Glutamatergic neuron (in vitro differentiated cells): ENCODE results near the gene ITGB1BP1. TPM values are rescaled to one million over a fixed set of nuclear protein-coding genes. Genes with fewer than 3 reads are reported as not detected.
A peak's percentile ranks its signal among the peaks of the same experiment; 100 is the strongest.

Experiments
- DNase-seq: peaks from one replicate; pipeline ENCODE4 v3.0.0; 2022
- H3K27ac Mint-ChIP-seq: one replicate; pipeline ENCODE4 v1.8.0; 2020; ENCODE audit warnings: mild to moderate bottlenecking, mixed read lengths, inconsistent platforms; ENCODE audit not compliant: unreplicated experiment
- H3K27me3 Mint-ChIP-seq: one replicate; pipeline ENCODE4 v1.8.0; 2020; ENCODE audit warnings: mild to moderate bottlenecking, moderate library complexity, mixed read lengths, inconsistent platforms; ENCODE audit not compliant: unreplicated experiment
- H3K36me3 Mint-ChIP-seq: one replicate; pipeline ENCODE4 v1.8.0; 2020; ENCODE audit warnings: mild to moderate bottlenecking, mixed read lengths, inconsistent platforms; ENCODE audit not compliant: unreplicated experiment
- H3K4me1 Mint-ChIP-seq: one replicate; pipeline ENCODE4 v1.8.0; 2020; ENCODE audit warnings: mild to moderate bottlenecking, low read depth, mixed read lengths, inconsistent platforms; ENCODE audit not compliant: unreplicated experiment
- H3K4me3 Mint-ChIP-seq: one replicate; pipeline ENCODE4 v1.8.0; 2020; ENCODE audit warnings: mild to moderate bottlenecking, mixed read lengths, inconsistent platforms; ENCODE audit not compliant: unreplicated experiment
- H3K9me3 Mint-ChIP-seq: one replicate; pipeline ENCODE4 v1.8.0; 2020; ENCODE audit warnings: mild to moderate bottlenecking, moderate library complexity, mixed read lengths, inconsistent platforms; ENCODE audit not compliant: unreplicated experiment
- CTCF ChIP-seq: fragments of 200-600 bp; sonication (generic); IDR thresholded peaks from one replicate; pipeline ENCODE4 v1.5.0; 2021; ENCODE audit not compliant: partially characterized antibody, unreplicated experiment
- total RNA-seq: library from RNA; stranded (reverse); fragmentation: NEBNext Ultra II Directional; extraction: Animal tissue kit (Norgen Biotek cat#: 25700); gene quantifications from one replicate; pipeline ENCODE4 v1.2.1, GENCODE V29; 2021; ENCODE audit not compliant: unreplicated experiment

Gene ITGB1BP1
- total RNA-seq, 1 donor from 2014 or later = 62.7 TPM

GRCh38 chr2:9410108-9410507, 13.2 kb downstream of the ITGB1BP1 start:
- Mint-ChIP-seq H3K4me3 (no peak overlapping the region), H3K9me3 (no peaks in the 10 kb centered on the region), H3K36me3 (peaks cover 4% of the 10 kb centered on the region), H3K4me1 (peaks cover 11% of the 10 kb centered on the region), H3K27ac (no peak overlapping the region), H3K27me3 (peaks cover 3% of the 10 kb centered on the region)
- DNase-seq = no peak
- TF ChIP-seq CTCF = no peak

GRCh38 chr2:9408641-9409151, 14.6 kb downstream of the ITGB1BP1 start:
- Mint-ChIP-seq H3K36me3 (peaks cover 4% of the 10 kb centered on the region), H3K27me3 (peaks cover 3% of the 10 kb centered on the region), H3K4me1 (peaks cover 11% of the 10 kb centered on the region), H3K27ac (no peak overlapping the region), H3K9me3 (no peaks in the 10 kb centered on the region), H3K4me3 (no peak overlapping the region)
- no peak for DNase-seq
- no peak for TF ChIP-seq CTCF

- Mint-ChIP-seq H3K27me3 (peaks cover 1% of the 10 kb centered on the region), H3K4me3 (peak overlapping the region; percentile 51), H3K27ac (peak overlapping the region; percentile 36), H3K36me3 (peaks cover 4% of the 10 kb centered on the region), H3K9me3 (no peaks in the 10 kb centered on the region), H3K4me1 (peaks cover 11% of the 10 kb centered on the region)
- TF ChIP-seq CTCF = no peak
- no peak for DNase-seq
Observed at GRCh38 chr2:9407363-9407811, 15.9 kb downstream of the ITGB1BP1 start.

DNA sequence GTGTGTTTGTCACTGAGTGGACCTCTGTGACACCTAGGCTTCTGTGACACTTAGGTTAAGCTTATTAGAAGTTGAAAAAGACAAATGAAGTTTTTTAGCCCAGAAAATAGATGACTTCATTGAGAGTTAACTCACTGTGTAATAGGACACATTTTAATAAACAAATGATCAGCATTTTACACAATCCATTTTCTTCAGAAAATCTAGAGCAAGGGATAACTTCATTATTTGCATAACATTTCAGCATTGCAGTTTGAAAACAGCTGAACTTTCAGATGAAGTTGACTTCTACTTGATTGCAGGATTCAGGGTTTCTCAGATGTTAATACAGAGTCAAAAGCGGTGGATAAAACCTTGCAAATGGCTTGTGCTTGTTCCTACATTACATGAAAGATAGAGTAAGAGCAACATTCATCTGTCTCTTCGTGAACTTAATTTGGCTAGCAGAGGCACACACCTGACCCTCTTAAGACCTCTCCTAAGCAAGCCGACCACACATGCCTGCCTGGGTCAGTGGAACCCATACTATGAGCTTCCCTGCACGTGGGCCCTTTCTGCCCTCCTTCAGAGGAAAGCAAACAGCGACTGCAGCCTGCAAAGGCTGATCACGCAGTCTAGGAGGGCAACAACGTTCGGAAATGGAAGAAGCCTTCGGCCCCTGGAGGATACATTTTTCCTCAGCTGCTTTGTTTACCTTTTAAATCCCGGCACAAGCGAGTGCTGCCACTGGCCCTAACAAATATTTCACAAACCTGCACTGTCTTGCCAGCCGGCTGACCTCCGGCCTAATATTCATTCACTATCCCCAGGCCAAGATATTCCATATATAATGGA, 16.6 kb downstream of the ITGB1BP1 start:
- peaks cover 1% of the 10 kb centered on the region for H3K27me3 Mint-ChIP-seq
- H3K27ac Mint-ChIP-seq = peak overlapping the region; percentile 24
- DNase-seq = no peak
- no peak overlapping the region for H3K4me3 Mint-ChIP-seq
- H3K9me3 Mint-ChIP-seq = no peaks in the 10 kb centered on the region
- H3K4me1 Mint-ChIP-seq = peaks cover 11% of the 10 kb centered on the region
- no peak for TF ChIP-seq CTCF
- H3K36me3 Mint-ChIP-seq = peaks cover 4% of the 10 kb centered on the region

DNA sequence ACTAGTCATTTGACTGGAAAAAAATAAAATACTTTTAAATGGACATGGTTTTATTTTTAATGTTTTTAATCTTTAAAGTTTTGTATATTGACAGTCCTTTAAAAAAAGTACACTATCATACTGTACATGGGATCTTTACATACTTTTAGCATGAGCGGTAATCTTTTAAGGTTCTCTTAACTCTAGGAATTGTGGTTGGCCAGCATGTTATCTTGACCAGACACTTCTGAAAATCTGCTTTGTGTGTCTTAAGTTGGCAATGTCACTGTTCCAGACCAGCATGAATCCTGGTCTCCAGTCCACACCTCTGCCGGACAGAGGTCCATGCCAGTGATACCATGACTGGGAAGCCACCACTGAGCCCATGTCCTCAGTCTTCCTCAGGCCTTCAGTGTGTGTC, 17.7 kb downstream of the ITGB1BP1 start:
- H3K4me1 Mint-ChIP-seq = peaks cover 11% of the 10 kb centered on the region
- H3K36me3 Mint-ChIP-seq = peaks cover 4% of the 10 kb centered on the region

More for the DNA sequence above, 17.7 kb downstream of the ITGB1BP1 start:
- Mint-ChIP-seq H3K9me3 (peaks cover 2% of the 10 kb centered on the region), H3K27ac (no peak overlapping the region), H3K4me3 (no peak overlapping the region), H3K27me3 (peaks cover 1% of the 10 kb centered on the region)
- no peak for TF ChIP-seq CTCF
- no peak for DNase-seq
